Suppressor macrophage treated with lipopolysaccharide for 1 hour (primary cell): ENCODE results near the gene NKRF.
"Not testable (repeated sequence)": the region's sequence is repeated elsewhere in the genome, so short reads cannot be mapped to it uniquely, and the experiment has no call there.

Source experiments
- DNase-seq, 3 donors: peaks; one replicate each; pipeline ENCODE4 v3.0.0-alpha.2; 2020 to 2022

The NKRF gene

DNA sequence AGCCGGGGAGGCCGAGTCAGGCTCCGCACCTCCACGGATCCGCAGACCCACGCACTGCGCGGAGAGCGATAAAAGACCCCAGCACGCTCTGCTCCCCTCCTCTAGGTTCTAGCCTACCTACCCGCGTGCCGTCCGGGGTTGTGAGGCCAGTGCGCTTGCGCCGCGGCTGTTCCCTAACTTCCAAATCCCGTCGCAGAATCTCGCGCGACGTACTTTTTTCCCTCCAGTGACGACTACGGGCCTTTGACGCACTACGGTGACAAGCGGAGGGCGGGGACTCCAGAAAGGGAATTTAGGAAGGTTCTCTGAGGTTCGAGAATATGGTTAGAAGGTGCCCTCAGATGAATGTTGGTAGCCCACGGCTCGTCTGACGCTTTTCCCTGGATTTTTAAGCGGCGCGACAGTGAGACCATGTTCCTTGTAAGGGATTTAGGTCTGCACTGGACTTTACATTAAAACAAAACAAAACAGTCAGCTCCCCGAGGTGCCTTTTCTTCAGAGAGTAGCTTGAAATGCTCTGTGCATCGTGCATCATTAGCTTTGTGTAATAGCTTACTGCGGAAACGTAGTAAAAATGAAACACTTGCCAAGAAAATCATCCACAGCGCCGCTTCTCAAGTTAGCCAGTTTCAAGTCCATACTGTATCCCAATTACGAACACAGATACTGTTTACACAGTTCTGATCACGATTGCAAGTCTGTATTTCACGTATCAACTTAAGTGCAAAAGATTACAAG, at the start of gene NKRF:
Gene NKRF, minus strand, starts transcription at position 145 of the 738 bp plus-strand sequence.
- DNase-seq, result peak; percentile 95 to 96 (median 95)

GRCh38 chrX:119655125-119655524, 48.9 kb upstream of the NKRF start:
- peak; percentile 53 to 80 (median 62) for DNase-seq

GRCh38 chrX:119654112-119654531, 47.9 kb upstream of the NKRF start:
- DNase-seq, result peak in 2 of 3 donors; percentile 32 to 75

- no peak for DNase-seq
Observed at GRCh38 chrX:119648421-119648775, 42.2 kb upstream of the NKRF start.

DNA sequence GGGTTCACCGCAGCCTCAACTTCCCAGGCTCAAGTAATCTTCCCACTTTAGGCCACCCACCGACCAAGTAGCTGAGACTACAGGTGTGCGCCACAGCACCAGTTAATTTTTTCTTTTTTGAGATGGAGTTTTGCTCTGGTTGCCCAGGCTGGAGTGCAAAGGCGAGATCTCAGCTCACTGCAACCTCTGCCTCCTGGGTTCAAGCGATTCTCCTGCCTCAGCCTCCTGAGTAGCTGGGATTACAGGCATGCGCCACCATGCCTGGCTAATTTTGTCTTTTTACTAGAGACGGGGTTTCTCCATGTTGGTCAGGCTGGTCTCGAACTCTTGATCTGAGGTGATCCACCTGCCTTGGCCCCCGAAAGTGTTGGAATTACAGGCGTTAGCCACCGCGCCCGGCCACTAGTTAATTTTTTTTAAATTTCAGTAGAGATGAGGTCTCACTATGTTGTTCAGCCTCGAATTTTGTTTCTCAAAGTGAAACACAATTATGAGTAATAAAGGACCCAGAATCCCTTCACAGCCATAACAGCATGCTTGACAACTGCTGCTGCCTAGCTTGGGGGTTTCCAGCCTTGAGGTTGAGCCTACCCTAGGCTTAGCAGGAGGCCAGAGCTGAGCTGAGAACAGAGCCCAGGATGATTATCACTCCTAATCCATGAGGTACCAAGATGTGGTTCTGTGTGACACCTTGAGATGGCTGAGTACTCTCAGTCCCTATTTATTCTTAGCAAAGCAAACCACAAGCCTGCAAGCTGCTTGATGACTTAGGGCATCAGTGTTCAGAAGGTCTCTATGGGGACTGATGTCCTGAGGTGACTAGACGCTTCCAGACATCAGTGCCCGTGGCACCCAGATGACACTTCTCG, 41.6 kb upstream of the NKRF start:
- no peak for DNase-seq

- no peak for DNase-seq
Observed at GRCh38 chrX:119647089-119647488, 40.9 kb upstream of the NKRF start.

- no peak for DNase-seq
Observed at GRCh38 chrX:119646515-119646914, 40.3 kb upstream of the NKRF start.

GRCh38 chrX:119643696-119644095, 37.5 kb upstream of the NKRF start:
- DNase-seq, result no peak

DNA sequence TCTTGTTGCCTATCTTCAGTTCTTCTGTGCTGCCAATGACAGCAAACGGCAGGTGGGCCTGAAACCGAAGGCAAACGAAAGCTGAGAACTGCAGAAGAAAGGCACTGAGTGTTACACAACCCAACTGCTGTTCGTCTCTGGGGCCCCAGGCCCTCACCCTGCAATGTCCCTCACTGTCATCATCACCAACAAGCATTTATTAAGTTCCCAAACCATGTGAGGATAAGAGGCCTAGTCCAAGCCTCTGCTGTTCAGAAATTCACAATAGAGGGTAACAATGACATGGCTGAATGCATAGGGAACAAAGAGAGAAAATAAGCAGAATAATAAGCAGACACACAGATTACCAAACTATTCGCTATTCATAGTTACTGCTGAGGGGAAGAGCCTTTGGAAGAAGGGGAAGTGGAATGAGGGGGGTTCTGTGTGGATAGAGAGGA, 34.5 kb upstream of the NKRF start:
- peak in 1 of 3 donors; percentile 10 for DNase-seq

- peak; percentile 76 to 91 (median 82) for DNase-seq
Observed at GRCh38 chrX:119638725-119639471, 32.7 kb upstream of the NKRF start.

GRCh38 chrX:119637421-119637820, 31.2 kb upstream of the NKRF start:
- not testable (repeated sequence) for DNase-seq

DNA sequence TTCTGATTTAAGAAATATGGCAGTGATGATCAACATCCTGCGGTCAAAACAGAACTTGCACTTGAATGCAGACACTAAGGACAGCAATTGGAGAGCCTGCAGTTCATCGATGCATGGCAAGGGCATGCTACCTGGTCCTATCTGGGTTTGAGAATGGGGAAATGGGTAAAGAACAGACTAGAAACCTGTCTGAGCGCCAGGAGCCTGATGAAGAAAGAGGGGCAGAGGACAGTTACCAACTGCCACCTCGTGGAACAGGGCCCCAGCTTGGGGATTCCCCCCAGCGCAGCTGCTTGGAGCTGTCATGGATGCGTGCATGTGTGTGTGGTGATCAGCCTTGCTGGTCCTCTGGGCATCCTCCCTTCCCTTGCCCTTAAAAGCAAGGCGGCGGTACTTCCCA, 30.2 kb upstream of the NKRF start:
- DNase-seq, result no peak

GRCh38 chrX:119635799-119636198, 29.6 kb upstream of the NKRF start:
- DNase-seq, result no peak

DNA sequence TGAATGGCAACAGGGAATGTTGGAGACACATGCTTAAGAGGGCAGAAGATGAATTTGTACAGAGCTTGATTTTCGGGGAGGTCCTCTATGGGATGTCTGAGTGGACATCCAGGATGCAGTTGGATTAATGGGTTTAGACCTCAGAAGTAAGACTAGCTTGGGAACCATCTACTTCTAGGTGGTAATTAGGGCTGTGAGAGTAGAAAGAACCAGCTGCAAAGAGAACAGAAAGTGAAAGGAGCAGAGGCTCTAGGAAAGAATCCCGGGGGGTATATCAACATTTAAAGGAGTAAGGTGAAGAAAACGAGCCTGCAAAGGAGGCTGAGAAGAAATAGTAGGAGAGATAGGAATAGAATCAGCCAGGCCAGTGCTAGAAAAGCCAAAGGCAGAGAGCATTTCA, 29.0 kb upstream of the NKRF start:
- DNase-seq, result no peak

DNA sequence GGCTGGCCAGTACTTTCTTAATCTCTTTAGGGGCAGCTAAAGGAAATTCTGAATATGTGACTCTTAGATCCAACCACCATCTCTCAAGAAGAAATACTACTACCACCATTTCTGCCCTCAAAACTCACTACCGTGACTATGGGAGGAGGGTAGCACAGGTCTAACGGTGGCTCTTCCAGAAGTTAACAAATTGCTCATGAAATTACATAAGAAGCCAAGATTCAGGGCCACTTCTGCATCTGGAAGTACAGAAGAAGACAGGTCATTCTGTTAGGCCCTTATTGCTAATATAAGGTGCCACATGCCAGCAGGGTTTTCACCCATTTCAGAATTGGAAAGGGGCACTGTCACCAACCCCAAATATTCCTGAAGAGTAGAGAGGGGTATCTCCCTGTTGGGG, 19.6 kb upstream of the NKRF start:
- DNase-seq, result no peak

GRCh38 chrX:119624951-119625668, 18.9 kb upstream of the NKRF start:
- DNase-seq, result no peak

DNA sequence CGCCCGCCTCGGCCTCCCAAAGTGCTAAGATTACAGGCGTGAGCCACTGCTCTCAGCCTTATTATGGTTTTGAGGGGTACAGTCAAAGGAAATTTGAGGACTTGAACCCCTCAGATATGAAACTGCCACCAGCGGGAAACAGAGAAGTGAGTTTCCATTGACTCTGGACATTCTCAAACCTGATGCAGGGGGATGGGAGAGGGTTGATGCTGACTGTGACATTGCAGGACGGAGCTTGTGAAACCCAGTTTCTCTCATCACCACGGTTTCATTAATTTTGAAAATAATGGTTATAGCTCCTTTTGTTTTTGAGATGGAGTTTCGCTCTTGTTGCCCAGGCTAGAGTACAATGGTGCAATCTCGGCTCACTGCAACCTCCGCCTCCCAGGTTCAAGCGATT, 18.2 kb upstream of the NKRF start:
- DNase-seq, result no peak

- DNase-seq, result peak; percentile 32 to 45 (median 39)
Observed at GRCh38 chrX:119622356-119623232, 16.4 kb upstream of the NKRF start.

DNA sequence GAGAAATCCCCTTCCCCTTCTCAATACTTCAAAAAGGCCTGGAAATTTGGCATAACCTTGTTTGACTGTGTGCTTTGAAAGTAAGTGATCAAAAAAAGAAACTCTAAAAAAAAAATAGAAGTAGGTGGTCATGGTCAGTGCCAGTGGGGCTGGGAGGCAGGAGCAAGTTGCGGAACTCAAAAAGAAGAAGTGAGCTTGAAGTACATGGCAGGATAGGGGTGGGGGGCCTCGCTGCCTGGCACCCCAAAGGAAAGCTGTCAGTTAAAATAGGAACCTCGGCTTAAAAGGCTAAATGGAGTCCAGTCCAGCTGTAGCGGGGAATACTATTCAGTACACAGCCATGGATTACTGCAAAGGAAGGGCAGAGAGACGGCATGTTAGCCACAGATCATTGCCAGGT, 12.2 kb upstream of the NKRF start:
- peak; percentile 46 to 56 (median 54) for DNase-seq

DNA sequence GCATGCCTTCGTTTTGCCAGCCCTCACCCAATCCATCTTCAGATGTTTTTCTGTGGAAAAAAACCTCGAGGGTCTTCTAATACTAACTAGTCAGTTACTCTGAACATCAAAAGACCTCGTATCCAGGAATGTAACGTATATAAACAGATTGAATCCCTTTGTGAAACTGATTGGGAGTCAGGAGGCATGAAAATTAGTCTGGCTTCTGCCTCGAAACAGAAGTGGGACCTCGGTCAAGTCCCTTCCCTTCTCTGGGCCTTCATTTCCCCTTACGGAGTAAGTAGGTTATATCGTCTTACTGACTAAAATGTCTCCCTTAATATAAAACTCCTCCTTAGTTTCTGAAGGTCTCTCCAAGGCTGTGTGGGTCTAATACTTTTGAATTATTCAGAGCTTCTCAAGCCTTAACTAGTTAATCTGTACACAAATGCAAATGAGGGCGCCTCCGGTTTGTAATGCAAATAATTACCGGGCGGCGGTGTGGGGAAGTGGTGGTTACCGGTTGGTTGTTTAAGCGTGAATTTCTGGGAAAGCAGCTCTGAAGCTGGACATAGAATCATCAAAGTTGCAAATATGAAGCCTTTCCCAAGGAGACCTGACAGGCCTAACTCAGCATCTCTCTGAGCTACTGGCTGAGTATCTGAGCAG, 11.4 kb upstream of the NKRF start:
- peak; percentile 49 to 54 (median 52) for DNase-seq

DNA sequence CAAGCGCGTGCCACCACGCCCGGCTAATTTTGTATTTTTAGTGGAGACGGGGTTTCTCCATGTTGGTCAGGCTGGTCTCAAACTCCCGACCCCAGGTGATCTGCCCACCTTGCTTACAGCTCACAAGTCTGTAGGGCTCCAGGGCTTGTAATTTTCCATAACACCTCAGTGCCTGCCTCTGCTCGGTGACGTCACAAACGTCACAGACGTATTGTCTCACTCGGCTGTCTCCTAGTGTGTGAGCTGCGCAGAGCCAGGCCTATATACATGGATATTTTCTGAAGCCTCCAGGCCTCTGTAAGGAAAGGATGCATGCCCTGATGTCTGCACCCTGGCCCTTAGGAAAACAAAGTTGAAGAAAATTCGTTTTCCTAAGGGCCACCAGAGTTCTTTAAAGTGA, 8.6 kb upstream of the NKRF start:
- DNase-seq, result no peak
